ENCODE data around the gene DDX24. TPM values are rescaled to one million over a fixed set of nuclear protein-coding genes. Genes with fewer than 3 reads are reported as not detected.

DDX24 gene
- total RNA-seq, 1 experiment from 2014 or later: 174 TPM

DNA sequence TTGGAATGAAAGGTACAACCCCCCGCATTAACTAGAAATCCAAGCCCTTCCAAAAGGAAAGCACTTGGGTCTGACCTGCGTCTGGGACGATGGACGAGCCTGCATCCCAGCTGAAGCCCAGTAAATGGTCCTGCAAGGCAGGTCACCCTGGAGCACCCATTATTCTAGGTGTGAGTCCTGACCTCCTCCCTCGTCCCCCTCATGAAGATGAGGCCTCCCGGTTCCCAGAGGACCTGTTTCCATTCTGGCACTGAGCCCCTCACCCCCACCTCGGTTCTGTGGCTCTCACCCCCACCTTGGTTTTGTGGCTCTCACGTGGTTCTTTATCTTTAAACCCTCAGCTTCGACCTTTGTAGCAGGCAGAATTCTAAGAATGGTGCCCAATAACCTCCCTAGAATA, 36.9 kb upstream of the DDX24 start:
- CTCF ChIA-PET: interaction anchor here (1.0 to 1.9 kb wide), 2 partner anchors 14 to 19 kb away, joined by 3 to 6 read pairs; no protein-coding TSS in a partner anchor

DNA sequence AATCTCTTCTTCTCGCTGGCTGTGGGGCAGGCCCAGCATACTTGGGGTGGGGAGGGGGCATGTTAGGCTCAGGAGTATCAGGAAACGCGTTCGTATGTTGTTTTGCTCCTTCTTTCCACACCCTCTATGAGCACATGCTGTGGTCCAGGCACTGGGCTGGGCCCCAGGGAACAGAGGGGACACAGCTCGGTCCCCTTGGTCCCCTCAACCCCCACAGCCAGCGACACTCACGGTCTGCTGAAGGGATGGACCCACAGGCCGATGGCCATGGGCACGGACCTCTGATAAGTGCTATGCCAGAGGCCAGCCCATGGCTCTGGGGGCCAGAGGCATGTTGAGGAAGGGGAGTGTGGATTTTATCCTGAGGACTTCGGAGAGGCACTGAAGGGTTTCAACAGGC, 35.7 kb upstream of the DDX24 start:
- no peaks in the 10 kb centered on the region for H3K36me3 Mint-ChIP-seq
- CTCF ChIA-PET: interaction anchor here (1.0 kb wide), 1 partner anchor 15 kb away, joined by 3 read pairs; no protein-coding TSS in a partner anchor
- TF ChIP-seq, protein P1, sequence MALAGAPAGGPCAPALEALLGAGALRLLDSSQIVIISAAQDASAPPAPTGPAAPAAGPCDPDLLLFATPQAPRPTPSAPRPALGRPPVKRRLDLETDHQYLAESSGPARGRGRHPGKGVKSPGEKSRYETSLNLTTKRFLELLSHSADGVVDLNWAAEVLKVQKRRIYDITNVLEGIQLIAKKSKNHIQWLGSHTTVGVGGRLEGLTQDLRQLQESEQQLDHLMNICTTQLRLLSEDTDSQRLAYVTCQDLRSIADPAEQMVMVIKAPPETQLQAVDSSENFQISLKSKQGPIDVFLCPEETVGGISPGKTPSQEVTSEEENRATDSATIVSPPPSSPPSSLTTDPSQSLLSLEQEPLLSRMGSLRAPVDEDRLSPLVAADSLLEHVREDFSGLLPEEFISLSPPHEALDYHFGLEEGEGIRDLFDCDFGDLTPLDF (CRISPR knock-in tag; IDR thresholded peaks at IDR 0.05): no peak
- TF ChIP-seq ZNF317 (CRISPR knock-in tag; IDR thresholded peaks at IDR 0.05; ENCODE audit: borderline replicate concordance, low read depth) (no peak), EMX1 (CRISPR knock-in tag; IDR thresholded peaks at IDR 0.05) (no peak), SMAD3 (CRISPR knock-in tag; IDR thresholded peaks at IDR 0.05; ENCODE audit: borderline replicate concordance) (no peak), CBFB (CRISPR knock-in tag; IDR thresholded peaks at IDR 0.05; ENCODE audit: low read depth) (no peak)
- TF ChIP-seq, protein P2, sequence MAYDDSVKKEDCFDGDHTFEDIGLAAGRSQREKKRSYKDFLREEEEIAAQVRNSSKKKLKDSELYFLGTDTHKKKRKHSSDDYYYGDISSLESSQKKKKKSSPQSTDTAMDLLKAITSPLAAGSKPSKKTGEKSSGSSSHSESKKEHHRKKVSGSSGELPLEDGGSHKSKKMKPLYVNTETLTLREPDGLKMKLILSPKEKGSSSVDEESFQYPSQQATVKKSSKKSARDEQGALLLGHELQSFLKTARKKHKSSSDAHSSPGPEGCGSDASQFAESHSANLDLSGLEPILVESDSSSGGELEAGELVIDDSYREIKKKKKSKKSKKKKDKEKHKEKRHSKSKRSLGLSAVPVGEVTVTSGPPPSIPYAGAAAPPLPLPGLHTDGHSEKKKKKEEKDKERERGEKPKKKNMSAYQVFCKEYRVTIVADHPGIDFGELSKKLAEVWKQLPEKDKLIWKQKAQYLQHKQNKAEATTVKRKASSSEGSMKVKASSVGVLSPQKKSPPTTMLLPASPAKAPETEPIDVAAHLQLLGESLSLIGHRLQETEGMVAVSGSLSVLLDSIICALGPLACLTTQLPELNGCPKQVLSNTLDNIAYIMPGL (CRISPR knock-in tag; IDR thresholded peaks at IDR 0.05): no peak

More for the DNA sequence above, 36.9 kb upstream of the DDX24 start:
- Mint-ChIP-seq H3K27me3 (ENCODE audit: low read depth) (peaks cover 18% of the 10 kb centered on the region), H3K4me3 (no peak overlapping the region), H3K36me3 (no peaks in the 10 kb centered on the region), H3K27ac (no peak overlapping the region), H3K9me3 (peaks cover 14% of the 10 kb centered on the region), H3K4me1 (no peaks in the 10 kb centered on the region)
- POLR2A ChIA-PET: no interaction called here
- TF ChIP-seq ETV6 (CRISPR knock-in tag; IDR thresholded peaks at IDR 0.05): no peak
- TF ChIP-seq GTF2I (CRISPR knock-in tag; conservative IDR thresholded peaks at IDR 0.05): no peak
- TF ChIP-seq FOXJ3 (CRISPR knock-in tag; IDR thresholded peaks at IDR 0.05; ENCODE audit: borderline replicate concordance): no peak
- TF ChIP-seq, protein P3, sequence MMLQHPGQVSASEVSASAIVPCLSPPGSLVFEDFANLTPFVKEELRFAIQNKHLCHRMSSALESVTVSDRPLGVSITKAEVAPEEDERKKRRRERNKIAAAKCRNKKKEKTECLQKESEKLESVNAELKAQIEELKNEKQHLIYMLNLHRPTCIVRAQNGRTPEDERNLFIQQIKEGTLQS (CRISPR knock-in tag; conservative IDR thresholded peaks at IDR 0.05): no peak
- TF ChIP-seq JAZF1 (CRISPR knock-in tag; IDR thresholded peaks at IDR 0.05): no peak
- no peak for TF ChIP-seq ZNF263 (CRISPR knock-in tag; IDR thresholded peaks at IDR 0.05; ENCODE audit: low read depth)
- no peak for TF ChIP-seq ATF1 (CRISPR knock-in tag; IDR thresholded peaks at IDR 0.05)
- TF ChIP-seq, protein P4, sequence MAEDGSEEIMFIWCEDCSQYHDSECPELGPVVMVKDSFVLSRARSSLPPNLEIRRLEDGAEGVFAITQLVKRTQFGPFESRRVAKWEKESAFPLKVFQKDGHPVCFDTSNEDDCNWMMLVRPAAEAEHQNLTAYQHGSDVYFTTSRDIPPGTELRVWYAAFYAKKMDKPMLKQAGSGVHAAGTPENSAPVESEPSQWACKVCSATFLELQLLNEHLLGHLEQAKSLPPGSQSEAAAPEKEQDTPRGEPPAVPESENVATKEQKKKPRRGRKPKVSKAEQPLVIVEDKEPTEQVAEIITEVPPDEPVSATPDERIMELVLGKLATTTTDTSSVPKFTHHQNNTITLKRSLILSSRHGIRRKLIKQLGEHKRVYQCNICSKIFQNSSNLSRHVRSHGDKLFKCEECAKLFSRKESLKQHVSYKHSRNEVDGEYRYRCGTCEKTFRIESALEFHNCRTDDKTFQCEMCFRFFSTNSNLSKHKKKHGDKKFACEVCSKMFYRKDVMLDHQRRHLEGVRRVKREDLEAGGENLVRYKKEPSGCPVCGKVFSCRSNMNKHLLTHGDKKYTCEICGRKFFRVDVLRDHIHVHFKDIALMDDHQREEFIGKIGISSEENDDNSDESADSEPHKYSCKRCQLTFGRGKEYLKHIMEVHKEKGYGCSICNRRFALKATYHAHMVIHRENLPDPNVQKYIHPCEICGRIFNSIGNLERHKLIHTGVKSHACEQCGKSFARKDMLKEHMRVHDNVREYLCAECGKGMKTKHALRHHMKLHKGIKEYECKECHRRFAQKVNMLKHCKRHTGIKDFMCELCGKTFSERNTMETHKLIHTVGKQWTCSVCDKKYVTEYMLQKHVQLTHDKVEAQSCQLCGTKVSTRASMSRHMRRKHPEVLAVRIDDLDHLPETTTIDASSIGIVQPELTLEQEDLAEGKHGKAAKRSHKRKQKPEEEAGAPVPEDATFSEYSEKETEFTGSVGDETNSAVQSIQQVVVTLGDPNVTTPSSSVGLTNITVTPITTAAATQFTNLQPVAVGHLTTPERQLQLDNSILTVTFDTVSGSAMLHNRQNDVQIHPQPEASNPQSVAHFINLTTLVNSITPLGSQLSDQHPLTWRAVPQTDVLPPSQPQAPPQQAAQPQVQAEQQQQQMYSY (CRISPR knock-in tag; IDR thresholded peaks at IDR 0.05): no peak
- TF ChIP-seq ZNF416 (CRISPR knock-in tag; IDR thresholded peaks at IDR 0.05): no peak
- no peak for TF ChIP-seq FOXP1 (CRISPR knock-in tag; IDR thresholded peaks at IDR 0.05; ENCODE audit: borderline replicate concordance)
- no peak for TF ChIP-seq JUN (CRISPR knock-in tag; IDR thresholded peaks at IDR 0.05)
- no peak for TF ChIP-seq FOXK1 (CRISPR knock-in tag; IDR thresholded peaks at IDR 0.05)
- TF ChIP-seq, protein P5, sequence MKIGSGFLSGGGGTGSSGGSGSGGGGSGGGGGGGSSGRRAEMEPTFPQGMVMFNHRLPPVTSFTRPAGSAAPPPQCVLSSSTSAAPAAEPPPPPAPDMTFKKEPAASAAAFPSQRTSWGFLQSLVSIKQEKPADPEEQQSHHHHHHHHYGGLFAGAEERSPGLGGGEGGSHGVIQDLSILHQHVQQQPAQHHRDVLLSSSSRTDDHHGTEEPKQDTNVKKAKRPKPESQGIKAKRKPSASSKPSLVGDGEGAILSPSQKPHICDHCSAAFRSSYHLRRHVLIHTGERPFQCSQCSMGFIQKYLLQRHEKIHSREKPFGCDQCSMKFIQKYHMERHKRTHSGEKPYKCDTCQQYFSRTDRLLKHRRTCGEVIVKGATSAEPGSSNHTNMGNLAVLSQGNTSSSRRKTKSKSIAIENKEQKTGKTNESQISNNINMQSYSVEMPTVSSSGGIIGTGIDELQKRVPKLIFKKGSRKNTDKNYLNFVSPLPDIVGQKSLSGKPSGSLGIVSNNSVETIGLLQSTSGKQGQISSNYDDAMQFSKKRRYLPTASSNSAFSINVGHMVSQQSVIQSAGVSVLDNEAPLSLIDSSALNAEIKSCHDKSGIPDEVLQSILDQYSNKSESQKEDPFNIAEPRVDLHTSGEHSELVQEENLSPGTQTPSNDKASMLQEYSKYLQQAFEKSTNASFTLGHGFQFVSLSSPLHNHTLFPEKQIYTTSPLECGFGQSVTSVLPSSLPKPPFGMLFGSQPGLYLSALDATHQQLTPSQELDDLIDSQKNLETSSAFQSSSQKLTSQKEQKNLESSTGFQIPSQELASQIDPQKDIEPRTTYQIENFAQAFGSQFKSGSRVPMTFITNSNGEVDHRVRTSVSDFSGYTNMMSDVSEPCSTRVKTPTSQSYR (CRISPR knock-in tag; IDR thresholded peaks at IDR 0.05): no peak
- TF ChIP-seq, protein P6, sequence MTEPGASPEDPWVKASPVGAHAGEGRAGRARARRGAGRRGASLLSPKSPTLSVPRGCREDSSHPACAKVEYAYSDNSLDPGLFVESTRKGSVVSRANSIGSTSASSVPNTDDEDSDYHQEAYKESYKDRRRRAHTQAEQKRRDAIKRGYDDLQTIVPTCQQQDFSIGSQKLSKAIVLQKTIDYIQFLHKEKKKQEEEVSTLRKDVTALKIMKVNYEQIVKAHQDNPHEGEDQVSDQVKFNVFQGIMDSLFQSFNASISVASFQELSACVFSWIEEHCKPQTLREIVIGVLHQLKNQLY (CRISPR knock-in tag; IDR thresholded peaks at IDR 0.05): no peak
- TF ChIP-seq, protein P7, sequence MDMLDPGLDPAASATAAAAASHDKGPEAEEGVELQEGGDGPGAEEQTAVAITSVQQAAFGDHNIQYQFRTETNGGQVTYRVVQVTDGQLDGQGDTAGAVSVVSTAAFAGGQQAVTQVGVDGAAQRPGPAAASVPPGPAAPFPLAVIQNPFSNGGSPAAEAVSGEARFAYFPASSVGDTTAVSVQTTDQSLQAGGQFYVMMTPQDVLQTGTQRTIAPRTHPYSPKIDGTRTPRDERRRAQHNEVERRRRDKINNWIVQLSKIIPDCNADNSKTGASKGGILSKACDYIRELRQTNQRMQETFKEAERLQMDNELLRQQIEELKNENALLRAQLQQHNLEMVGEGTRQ (CRISPR knock-in tag; IDR thresholded peaks at IDR 0.05): no peak
- no peak for TF ChIP-seq ELF4 (CRISPR knock-in tag; IDR thresholded peaks at IDR 0.05; ENCODE audit: low read depth)
- TF ChIP-seq NR2C2 (CRISPR knock-in tag; IDR thresholded peaks at IDR 0.05): no peak
- no peak for TF ChIP-seq SMAD3 (CRISPR knock-in tag; IDR thresholded peaks at IDR 0.05; ENCODE audit: borderline replicate concordance)
- TF ChIP-seq RELA (CRISPR knock-in tag; IDR thresholded peaks at IDR 0.05; ENCODE audit: borderline replicate concordance): no peak
- TF ChIP-seq, protein P8, sequence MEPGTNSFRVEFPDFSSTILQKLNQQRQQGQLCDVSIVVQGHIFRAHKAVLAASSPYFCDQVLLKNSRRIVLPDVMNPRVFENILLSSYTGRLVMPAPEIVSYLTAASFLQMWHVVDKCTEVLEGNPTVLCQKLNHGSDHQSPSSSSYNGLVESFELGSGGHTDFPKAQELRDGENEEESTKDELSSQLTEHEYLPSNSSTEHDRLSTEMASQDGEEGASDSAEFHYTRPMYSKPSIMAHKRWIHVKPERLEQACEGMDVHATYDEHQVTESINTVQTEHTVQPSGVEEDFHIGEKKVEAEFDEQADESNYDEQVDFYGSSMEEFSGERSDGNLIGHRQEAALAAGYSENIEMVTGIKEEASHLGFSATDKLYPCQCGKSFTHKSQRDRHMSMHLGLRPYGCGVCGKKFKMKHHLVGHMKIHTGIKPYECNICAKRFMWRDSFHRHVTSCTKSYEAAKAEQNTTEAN (CRISPR knock-in tag; IDR thresholded peaks at IDR 0.05): no peak
- ATAC-seq (no peak), DNase-seq (ENCODE audit: low spot score) (no peak)

More for the DNA sequence above, 35.7 kb upstream of the DDX24 start:
- H3K27ac Mint-ChIP-seq: no peak overlapping the region
- DNase-seq (ENCODE audit: low spot score) (no peak), ATAC-seq (no peak)
- H3K27me3 Mint-ChIP-seq (ENCODE audit: low read depth): peaks cover 18% of the 10 kb centered on the region
- peaks cover 14% of the 10 kb centered on the region for H3K9me3 Mint-ChIP-seq
- no peaks in the 10 kb centered on the region for H3K4me1 Mint-ChIP-seq
- H3K4me3 Mint-ChIP-seq: no peak overlapping the region
- POLR2A ChIA-PET: no interaction called here

All from WTC11 (cell line).